Breast epithelium (tissue), 3 donors: Measurements from ENCODE around the gene ACACA.
"Not testable (repeated sequence)": the region's sequence is repeated elsewhere in the genome, so short reads cannot be mapped to it uniquely, and the experiment has no call there.

Experiments
- CTCF ChIP-seq, 3 donors: fragments of 450-650 bp; IDR thresholded peaks; one replicate each; pipeline ENCODE4 v1.5.1; 2016 to 2017; ENCODE audit warnings: antibody characterized with exemption in 3 of 3, mild to moderate bottlenecking in 3 of 3, moderate library complexity in 3 of 3
- POLR2A ChIP-seq: fragments of 450-650 bp; IDR thresholded peaks from one replicate; pipeline ENCODE4 v1.6.1; 2016; ENCODE audit warnings: antibody characterized with exemption, mild to moderate bottlenecking, moderate library complexity
- POLR2AphosphoS5 ChIP-seq, 3 donors: sonication (generic); formaldehyde crosslinking; IDR thresholded peaks; one replicate each; pipeline ENCODE4 v1.6.1; 2017; ENCODE audit warnings: antibody characterized with exemption in 3 of 3

- TF ChIP-seq CTCF (IDR thresholded peaks at IDR 0.05); POLR2AphosphoS5 (IDR thresholded peaks at IDR 0.05); POLR2A: not testable (repeated sequence)
These were observed 49.7 kb downstream of the ACACA start for GRCh38 chr17:37356796-37357569.
